ENCODE data around the gene SLC3A2.
"Not testable (repeated sequence)": the region's sequence is repeated elsewhere in the genome, so short reads cannot be mapped to it uniquely, and the experiment has no call there.

SLC3A2 gene

GRCh38 chr11:62931499-62932278 lies 51.0 kb downstream of the SLC3A2 start:
- DNase-seq (ENCODE audit: low spot score), result no peak

- no peak for DNase-seq (ENCODE audit: low spot score)
Measured at GRCh38 chr11:62933285-62933684, 52.6 kb downstream of the SLC3A2 start.

- DNase-seq (ENCODE audit: low spot score), result no peak
Measured at GRCh38 chr11:62933750-62934495, 53.2 kb downstream of the SLC3A2 start.

GRCh38 chr11:62934496-62934785 lies 53.7 kb downstream of the SLC3A2 start:
- DNase-seq (ENCODE audit: low spot score), result no peak

GRCh38 chr11:62937528-62937927 lies 56.8 kb downstream of the SLC3A2 start:
- not testable (repeated sequence) for DNase-seq (ENCODE audit: low spot score)
